ENCODE data around the gene DONSON.
A peak's percentile ranks its signal among the peaks of the same experiment; 100 is the strongest.

Gene DONSON

GRCh38 chr21:33541105-33541711, 47.3 kb downstream of the DONSON start:
- DNase-seq: peak in 1 of 2 experiments; percentile 29

GRCh38 chr21:33540711-33541104, 47.8 kb downstream of the DONSON start:
- no peak for DNase-seq

- DNase-seq: no peak
These were observed 48.9 kb downstream of the DONSON start for GRCh38 chr21:33539616-33540015.

- no peak for DNase-seq
These were observed 51.3 kb downstream of the DONSON start for GRCh38 chr21:33537212-33537611.

GRCh38 chr21:33531007-33531406, 57.5 kb downstream of the DONSON start:
- no peak for DNase-seq
